Limb (tissue), 2 donors: ENCODE results near the gene R3HDM2.

ENCODE experiments used
- DNase-seq, 2 donors: peaks; one replicate each; pipeline ENCODE4 v3.0.0-alpha.2; 2016; ENCODE audit errors: extremely low spot score in 2 of 2

R3HDM2 gene

GRCh38 chr12:57230381-57231155, 200.3 kb downstream of the R3HDM2 start:
- no peak for DNase-seq

DNA sequence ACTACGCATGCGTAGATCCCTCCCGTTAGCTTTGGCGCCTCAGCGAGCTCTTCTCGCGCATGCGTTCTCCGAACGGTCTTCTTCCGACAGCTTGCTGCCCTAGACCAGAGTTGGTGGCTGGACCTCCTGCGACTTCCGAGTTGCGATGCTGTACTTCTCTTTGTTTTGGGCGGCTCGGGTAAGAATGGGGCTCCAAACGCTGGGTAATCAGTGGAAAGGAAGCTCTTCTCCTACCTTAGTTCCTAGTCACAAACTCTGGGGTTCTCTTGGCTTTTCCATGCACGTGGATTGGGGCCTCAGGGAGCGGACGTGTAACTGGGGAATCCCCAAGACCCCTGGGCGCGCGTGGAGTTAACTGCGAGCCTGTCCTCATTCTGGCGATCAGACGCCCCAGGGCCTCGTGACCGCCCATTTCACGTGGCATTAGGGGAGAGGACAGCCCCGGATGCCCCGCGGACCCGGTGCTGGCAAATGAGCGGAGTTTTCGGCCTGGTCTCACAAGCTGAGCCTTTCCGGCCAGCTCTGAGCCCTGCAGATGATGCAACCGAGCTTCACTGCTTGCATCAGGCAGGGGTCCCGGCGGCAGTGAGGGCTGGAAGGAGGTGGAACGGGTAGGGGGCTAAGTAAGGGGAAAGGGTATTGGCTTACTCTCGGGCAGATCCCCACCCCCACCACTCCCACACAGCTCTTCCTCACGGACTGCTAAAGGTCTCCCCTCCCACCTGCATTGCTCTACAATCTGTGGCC, 201.0 kb downstream of the R3HDM2 start, which contains the start of gene SHMT2:
Gene SHMT2, plus strand, starts transcription at position 78 of the 747 bp plus-strand sequence. Its CDS starts 68 bp downstream, at position 146.
- peak; percentile 93 to 99 for DNase-seq

GRCh38 chr12:57229046-57229633, 201.7 kb downstream of the R3HDM2 start:
- no peak for DNase-seq

GRCh38 chr12:57227315-57228115, 203.3 kb downstream of the R3HDM2 start:
- DNase-seq, result no peak

DNA sequence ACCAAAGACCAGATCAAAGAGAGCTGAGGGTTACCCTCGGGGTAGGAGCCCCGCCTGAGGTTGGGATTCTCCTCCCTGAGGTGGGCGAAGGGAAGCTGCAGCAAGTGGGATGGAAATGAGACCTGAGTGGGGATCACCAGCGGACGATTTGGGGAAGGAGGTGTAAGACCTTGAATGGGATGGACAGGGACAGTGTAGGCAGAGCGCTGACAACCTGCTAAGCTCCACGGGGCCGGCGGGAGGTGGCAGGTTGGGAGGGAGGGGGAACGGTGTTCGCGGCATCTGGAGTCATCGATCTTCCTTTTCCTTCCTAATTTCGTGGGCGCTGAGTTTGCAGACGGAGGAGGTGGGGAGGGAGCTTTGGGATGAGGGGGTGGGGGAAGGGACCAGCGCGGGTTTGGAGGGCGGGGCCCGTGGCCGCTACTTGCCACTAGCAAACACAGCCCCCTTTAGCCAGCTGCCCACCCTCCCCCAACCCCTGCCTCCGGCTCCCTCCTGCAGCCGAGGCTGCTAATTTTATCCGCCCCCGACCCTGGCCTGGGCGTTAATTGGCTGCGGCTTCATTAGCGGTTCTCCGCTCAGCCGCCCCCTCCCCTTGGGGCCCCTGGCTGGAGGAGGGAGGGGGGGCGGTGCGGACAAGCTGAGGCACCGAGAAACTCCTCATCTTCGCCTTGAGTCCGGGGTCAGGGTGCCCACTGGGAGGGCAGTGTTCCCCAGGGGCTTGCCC, 204.1 kb downstream of the R3HDM2 start:
- no peak for DNase-seq

DNA sequence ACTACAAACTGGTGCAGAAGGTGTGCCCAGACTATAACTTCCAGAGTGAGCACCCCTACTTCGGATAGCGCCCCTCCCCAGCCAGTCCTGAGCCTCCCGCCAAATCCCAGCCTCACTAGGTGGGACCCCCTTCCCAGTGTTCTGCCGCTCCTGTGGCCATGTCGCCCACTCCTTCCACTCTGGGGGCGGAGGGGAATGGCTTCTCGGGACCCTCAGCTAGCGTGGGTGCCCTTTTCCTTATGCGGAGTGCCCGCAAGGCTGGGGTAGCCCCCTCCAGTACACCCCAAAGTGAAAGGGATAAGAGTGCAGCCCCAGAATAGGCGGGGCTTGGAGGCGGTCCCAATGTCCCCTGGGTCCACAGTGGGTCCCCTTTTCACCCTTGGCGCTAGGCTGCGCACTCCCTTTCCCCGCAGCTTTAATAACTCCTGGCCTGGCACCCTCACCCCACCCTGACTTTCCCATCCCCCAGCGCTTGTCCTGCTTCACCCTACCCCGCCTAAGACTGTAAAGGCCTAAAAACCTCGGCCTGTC, 205.1 kb downstream of the R3HDM2 start:
- no peak for DNase-seq

GRCh38 chr12:57224973-57225679, 205.7 kb downstream of the R3HDM2 start:
- DNase-seq, result no peak

DNA sequence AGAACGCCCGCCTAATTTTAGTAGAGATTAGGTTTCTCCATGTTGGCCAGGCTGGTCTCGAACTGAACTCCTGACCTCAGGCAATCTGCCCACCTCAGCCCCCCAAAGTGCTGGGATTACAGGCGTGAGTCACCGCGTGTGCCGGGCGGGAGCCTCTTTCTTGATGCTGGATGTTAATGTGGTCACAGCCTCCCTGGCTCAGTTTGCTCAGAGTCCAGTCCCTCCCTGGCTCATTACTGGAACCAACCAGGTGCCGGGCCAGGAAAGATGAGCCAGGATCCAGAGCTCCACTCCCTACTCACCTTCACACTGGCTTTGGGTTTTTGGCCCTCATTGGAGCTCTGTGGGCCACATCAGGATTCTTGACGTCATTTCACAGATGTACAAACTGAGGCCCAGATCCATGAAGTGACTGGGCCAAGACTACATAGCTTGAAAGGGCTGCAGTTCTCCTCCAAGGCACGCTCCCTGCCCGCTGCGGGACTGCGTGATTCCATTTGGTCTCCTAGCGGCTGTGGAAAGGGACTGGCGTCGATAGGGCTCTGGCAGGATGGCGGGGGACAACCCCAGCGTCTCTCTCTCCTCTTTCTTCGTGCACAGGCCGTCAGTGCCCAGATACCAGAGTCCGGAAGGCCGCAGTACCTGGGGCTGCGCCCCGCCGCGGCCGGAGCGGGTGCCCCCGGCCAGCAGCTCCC, 206.4 kb downstream of the R3HDM2 start:
- no peak for DNase-seq

GRCh38 chr12:57223191-57224165, 207.4 kb downstream of the R3HDM2 start:
- no peak for DNase-seq

GRCh38 chr12:57222286-57223190, 208.3 kb downstream of the R3HDM2 start:
- no peak for DNase-seq

DNA sequence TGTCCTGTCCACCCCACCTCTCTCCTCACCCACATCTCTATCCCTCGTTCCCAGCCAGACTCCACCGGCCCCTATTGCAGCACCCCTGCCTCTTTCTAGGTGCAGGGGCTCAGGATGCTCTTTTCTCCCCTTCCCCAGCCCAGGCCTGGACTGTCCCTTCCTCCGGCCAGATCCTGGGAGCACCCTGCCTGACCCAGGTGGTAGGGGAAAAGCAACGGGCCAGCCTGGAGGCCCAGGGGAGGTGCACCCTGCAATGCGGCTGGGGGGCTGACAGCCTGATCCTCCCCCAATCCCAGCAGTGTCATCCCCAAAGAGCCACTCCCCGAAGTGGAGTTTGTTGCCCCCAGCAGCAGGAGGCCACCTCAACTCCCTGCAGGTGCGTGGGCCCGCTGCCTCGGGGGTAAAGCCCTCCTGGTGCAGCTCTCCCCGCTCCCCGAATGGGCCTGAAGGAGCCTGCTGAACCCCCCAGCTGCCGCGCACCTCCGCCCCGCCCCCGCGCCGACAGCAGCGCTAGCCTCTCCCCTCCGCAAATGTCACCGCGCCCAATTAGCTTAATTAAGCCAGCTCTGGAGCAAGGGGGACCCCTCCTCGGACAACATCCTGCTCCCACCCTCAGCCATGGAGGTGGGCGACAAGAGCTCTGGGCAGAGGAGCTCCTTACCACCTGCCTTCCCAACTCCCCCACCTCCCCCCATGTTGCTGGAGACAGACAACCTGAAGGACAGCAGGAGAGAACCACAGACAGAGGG, 209.5 kb downstream of the R3HDM2 start:
- DNase-seq, result no peak

DNA sequence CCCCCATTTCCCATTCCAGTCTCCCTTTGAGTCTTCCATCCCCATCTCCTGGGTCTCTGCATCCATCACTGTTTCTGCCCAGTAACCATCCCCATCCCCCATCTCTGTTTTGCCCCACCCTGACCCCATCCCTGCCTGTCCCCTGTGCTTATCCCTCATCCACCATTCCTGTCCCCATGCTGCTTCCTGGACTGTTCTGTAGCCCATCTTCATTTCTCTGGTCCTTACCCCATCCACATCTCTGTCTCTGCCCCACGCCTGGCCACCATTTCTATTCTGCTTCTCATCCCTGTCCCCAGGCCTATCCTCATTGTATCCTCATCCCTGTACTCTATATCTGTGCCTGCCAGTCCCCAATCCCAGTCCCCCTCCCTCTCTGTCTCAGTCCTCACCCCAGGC, 210.1 kb downstream of the R3HDM2 start:
- no peak for DNase-seq

GRCh38 chr12:57219993-57220754, 210.7 kb downstream of the R3HDM2 start:
- DNase-seq, result peak in 1 of 2 donors; percentile 79

DNA sequence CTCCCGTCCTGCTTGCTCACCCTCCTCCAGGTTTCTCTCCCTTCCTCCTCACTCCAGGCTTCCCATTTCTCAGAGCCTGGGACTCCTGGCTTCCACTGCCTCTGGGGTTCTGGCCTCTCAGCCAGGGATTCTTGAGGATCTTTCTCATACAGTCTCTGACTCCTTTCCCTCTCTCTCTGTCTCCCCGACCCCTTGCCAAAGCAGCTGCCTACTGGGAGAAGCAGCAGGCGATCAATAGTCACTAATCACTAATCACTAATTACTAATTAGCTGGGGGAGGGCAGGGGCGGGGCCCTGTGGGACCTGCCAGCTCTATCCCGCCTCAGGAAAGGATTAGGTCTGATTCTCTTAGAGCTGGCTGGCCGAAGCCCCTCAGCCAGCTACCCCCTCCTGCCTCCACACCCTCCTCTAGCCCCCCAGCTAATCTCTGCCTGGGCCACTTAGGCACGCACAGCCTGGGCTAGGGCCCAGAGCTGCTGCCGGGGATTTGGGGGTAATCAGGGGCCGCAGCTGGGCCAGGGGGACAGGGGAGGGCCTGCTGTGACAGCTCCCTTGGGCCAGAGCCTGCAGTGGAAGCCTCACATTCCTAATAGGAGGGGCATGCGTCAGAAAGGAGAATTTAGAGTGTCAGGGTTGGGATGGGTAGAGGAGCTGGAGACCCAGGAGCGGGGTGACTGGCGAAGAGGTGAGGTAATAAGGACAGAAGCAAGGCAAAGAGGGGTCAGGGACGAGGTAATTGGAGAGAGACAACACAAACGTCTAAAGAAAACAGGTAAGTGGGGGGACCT, 211.4 kb downstream of the R3HDM2 start:
- no peak for DNase-seq
